AG09319 (cell line): ENCODE results near the gene OSBPL5.

Experiments
- DNase-seq: peaks from one replicate; pipeline ENCODE4 v3.0.0-alpha.2; 2010; ENCODE audit warnings: low read depth; ENCODE audit errors: extremely low read depth
- CTCF ChIP-seq: IDR thresholded peaks from 2 replicates; pipeline ENCODE4 v1.5.1; 2011; ENCODE audit warnings: low read depth, mild to moderate bottlenecking, inconsistent platforms, low read length, moderate library complexity

The OSBPL5 gene

GRCh38 chr11:3052109-3052479 is 113.0 kb downstream of the OSBPL5 start:
- TF ChIP-seq CTCF = no peak
- no peak for DNase-seq

GRCh38 chr11:3051196-3052108 is 113.7 kb downstream of the OSBPL5 start:
- no peak for DNase-seq
- peak; percentile 9 for TF ChIP-seq CTCF

- DNase-seq = no peak
Measured at GRCh38 chr11:3050386-3051195, 114.5 kb downstream of the OSBPL5 start.

GRCh38 chr11:3049430-3050243 is 115.5 kb downstream of the OSBPL5 start:
- peak; percentile 64 for TF ChIP-seq CTCF
- DNase-seq = peak; percentile 91

More at GRCh38 chr11:3050386-3051195, 114.5 kb downstream of the OSBPL5 start:
- TF ChIP-seq CTCF = no peak

GRCh38 chr11:3047637-3048036 is 117.5 kb downstream of the OSBPL5 start:
- TF ChIP-seq CTCF = no peak
- DNase-seq = no peak

GRCh38 chr11:3046641-3047040 is 118.5 kb downstream of the OSBPL5 start:
- DNase-seq = no peak
- TF ChIP-seq CTCF = no peak
